Amniotic epithelial cell (primary cell): ENCODE measurements around the gene BCL7A.
"Not testable (repeated sequence)": the region's sequence is repeated elsewhere in the genome, so short reads cannot be mapped to it uniquely, and the experiment has no call there.

Source experiments
- DNase-seq: peaks from one replicate; pipeline ENCODE4 v3.0.0-alpha.2; 2010; ENCODE audit warnings: low read depth

Gene BCL7A

DNA sequence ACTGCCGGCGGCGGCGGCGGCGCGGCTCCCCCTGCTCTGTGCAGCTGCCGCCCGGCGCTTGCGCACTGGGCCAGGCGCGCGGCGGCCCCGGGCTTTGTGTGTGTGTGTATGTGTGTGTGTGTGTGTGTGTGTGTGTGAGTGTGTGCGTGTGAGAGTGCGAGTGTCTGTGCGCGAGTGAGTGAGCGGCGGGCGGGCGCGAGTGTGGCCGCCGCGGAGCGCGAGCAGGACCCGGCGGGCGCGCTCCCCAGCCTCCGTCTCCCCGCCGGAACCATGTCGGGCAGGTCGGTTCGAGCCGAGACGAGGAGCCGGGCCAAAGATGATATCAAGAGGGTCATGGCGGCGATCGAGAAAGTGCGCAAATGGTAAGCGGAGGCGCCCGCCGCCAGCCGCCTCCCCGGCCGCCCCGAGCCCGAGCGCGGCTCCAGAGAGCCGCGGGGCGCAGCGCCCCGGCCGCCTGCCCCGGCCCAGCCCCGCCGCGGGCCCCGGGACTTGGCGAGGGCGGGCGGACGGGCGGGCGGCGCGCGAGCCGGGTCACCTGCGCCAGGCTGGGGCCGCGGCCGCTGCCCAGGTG, at the start of gene BCL7A:
Gene BCL7A, plus strand, starts transcription at position 63 of the 571 bp plus-strand sequence. Its CDS starts 208 bp downstream, at position 271.
- peak; percentile 67 for DNase-seq

DNA sequence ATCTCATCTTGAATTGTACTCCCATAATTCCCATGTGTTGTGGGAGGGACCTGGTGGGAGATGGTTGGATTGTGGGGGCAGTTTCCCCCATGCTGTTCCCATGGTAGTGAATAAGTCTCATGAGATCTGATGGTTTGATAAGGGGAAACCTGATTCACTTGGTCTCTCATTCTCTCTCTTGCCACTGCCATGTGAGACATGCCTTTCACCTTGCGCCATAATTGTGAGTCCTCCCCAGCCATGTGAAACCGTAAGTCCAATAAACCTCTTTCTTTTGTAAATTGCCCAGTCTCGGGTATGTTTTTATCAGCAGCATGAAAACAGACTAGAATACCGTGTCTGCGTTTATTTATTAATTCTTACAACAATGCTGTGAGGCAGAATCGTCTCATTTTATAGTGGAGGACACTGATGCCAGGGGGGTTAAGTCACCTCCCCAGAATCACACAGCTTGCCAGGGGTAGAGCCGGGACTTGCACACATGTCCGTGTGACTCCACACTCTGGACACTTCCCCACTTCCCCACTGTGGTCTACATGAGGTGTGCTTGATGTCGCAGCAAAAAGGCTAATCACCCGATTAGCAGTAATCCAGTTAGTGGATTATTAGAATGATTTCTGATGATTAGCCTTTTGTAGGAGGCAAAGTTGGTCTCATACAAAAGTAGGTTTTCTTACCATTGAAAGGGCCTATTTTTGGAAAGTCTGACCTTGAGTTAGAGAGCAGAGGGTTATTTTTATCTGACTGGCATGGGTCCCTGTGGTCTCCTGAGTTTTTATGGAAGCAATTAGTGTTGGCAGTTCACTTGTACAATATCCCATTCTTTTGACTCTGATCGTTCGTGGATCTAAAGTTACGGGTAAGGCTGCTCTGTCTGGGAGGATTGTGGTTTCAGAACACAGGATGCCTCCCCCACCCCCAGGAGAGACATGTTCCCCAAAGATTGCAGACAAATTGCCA, 47.4 kb upstream of the BCL7A start:
- peak; percentile 24 for DNase-seq

DNA sequence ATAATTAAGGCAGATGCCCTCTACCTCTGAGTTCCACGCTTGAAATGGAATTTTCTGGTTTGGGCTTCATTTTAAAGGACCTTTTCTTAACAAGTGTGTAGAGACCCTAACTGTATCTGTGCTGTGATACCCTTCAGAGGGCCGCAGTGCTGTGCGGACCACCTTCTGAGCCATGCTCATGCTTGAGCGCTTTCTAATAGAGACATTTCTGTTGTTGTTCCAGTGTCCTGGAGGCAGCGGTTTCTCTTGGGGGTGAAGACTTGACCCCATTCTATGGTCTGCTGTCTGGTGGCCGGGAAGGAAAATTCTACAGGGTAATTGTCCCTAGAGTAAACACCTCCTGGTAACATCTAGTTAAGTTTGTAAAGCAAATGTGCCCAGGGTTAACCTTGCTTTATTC, 46.7 kb upstream of the BCL7A start:
- no peak for DNase-seq

DNA sequence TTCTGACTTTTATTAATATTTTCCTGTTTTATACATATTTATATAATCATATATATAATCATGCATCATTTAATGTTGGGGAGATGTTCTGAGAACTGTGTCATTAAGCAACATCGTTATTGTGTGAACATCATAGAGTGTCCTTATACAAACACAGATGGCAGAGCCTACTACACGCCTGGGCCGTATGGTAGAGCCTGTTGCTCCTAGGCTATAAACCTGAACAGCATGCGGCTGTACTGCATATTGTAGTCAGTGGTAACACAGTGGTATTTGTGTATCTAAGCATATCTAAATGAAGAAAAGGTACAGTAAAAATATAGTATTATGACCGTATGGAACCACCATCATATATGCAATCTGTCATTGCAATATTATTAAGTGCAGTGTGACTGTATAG, 44.7 kb upstream of the BCL7A start:
- no peak for DNase-seq

DNA sequence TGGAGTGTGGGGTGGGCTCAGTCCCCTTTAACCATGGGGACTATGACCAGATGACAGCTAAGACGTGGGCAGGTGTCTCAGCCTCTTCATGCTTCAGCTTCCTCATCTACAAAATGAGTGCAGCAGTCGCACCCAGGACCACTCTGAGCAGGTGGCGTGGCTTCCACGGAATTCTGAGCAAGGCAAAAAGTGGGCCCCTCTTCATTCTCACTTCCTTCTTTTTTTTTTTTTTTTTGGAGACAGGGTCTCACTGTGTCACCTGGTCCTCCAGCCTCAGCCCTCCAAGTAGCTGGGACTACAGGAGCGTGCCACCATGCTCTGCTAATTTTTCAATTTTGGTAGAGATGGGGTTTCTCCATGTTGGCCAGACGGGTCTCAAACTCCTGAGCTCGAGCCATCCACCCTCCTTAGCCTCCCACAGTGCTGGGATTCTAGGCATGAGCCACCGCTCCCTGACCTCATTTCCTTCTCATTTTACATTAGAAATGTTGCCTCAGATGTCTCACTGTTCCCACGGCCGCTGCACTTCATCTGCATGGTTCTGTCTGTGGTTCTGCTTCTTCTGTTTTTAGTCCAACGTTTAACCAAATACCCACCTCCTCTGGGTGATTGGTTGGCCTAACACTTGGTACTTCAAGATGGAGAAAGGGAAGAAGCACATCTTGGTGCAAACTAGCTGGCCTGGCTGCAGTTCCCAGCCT, 41.3 kb upstream of the BCL7A start:
- DNase-seq, result peak; percentile 14

DNA sequence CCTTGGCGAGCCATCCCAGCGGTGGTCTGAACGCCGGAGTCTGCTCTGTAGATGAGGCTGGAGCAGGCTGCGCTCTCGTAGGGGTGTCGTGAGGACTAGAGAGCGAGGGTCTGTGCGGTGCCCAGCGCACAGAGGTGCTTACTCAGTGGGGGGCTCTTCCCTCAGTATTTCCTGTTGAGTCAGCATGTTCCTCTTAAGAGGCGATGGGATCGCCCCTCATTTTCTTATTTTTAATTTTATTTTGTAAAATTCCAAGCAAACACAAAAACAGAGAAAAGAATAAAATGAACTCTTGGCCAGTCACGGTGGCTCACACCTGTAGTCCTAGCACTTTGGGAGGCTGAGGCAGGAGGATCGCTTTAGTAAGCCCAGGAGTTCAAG, 40.8 kb upstream of the BCL7A start:
- DNase-seq, result no peak

DNA sequence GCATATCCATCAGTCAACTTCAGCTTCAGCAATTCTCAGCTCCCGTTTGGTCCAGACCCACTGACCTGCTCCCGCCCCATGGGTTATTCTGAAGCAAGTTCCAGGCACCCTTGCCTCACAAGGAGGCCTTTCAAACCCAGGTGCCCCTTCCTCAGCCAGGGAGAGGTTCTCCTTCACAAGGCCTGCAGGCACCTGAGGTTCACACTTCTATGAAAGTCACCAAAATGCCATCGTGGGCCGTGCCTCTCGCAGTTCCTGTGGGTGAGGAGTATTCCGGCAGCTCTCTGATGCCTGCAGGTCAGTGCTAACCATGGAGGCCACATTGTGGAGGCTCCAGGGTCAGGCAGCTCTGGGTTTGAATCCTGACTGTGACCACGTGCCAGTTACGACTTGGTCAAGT, 40.2 kb upstream of the BCL7A start:
- no peak for DNase-seq

DNA sequence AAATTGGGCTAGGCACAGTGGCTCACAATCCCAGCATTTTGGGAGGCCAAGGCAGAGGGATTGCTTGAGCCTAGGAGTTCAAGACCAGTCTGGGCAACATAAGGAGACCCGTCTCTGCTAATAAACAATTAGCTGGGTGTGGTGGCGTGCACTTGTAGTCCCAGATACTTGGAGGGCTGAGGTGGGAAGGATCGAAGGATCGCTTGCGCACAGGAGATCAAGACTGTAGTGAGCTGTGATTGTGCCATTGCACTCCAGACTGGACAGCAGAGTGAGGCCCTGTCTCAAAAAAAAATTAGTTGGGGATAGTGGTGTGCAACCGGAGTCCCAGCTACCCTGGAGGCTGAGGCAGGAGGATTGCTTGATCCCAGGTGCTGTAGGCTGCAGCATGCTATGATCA, 38.7 kb upstream of the BCL7A start:
- no peak for DNase-seq

DNA sequence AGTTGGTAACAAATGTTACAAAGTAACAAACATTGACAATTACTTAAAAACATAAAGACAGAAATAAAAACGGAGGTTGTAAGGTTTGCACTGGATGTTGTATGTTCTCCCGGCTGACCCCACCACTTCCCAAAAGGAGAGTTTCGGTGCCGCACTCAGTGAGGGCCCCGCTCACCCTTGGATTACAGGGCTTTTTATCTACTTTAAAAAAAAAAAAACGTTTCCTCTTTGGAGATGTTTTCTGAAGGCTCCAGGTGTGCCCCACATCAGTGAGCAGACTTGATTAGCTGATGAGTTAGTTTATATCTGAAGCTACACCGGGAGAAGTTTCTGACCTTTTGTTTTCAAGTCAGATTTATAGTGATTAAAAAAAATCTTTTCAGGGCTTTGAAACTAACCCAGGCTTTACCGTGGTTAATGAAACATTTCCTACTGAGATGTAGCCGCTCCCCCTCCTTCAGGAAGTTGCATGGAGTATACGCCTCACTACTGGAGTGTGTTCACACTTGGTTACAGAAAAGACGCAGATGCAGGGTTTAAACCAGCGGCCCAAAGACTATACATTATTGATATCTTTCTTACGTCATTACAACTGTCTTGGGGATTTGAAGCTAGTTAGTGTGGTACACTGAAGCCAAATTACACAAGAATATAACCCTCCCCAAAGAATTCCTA, 38.0 kb upstream of the BCL7A start:
- DNase-seq, result no peak

DNA sequence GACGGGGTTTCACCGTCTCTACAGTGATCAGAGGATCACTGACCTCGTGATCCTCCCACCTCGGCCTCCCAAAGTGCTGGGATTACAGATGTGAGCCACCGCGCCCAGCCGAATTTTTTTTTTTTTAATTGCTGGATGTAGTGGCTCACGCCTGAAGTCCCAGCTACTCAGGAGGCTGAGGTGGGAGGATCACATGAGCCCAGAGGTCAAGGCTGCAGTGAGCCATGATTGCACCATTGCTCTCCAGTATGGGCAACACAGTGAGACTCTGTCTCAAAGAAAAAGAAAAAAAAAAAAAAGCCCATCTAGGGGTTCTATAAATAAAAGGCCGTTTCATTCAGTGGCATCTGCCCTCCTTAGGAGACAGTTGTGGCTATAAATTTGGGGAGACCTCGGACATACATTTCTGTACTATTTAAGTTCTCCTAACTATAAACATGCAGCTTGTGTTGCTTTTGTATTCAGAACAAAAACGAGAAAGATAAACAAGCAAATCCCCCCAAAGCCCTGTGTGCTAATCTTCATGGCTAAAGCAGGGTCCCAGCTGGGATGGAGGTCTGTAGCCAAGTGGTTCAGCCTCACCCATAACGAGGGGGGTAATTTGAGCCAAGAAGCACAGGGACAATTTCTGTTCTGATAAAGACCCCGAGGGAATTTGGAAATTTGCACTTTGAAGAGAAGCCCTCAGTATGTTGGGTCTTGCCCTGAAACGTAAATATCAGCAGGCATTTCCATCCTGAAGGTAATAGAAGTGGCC, 35.0 kb upstream of the BCL7A start:
- DNase-seq, result no peak

DNA sequence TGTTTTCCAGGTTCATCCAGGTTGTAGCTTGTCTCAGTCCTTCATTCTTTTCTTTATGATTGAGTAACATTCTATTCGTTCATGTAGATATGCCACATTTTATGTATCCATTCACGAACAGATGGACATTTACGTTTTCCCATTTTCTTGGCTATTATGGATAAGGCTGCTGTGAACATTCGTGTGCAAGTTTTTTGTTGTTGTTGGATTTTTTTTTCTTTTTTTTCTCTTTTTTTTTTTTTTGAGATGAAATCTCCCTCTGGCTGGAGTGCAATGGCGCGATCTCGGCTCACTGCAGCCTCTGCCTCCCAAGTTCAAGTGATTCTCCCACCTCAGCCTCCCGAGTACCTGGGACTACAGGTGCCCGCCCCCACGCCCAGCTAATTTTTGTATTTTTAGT, 33.2 kb upstream of the BCL7A start:
- DNase-seq, result not testable (repeated sequence)

DNA sequence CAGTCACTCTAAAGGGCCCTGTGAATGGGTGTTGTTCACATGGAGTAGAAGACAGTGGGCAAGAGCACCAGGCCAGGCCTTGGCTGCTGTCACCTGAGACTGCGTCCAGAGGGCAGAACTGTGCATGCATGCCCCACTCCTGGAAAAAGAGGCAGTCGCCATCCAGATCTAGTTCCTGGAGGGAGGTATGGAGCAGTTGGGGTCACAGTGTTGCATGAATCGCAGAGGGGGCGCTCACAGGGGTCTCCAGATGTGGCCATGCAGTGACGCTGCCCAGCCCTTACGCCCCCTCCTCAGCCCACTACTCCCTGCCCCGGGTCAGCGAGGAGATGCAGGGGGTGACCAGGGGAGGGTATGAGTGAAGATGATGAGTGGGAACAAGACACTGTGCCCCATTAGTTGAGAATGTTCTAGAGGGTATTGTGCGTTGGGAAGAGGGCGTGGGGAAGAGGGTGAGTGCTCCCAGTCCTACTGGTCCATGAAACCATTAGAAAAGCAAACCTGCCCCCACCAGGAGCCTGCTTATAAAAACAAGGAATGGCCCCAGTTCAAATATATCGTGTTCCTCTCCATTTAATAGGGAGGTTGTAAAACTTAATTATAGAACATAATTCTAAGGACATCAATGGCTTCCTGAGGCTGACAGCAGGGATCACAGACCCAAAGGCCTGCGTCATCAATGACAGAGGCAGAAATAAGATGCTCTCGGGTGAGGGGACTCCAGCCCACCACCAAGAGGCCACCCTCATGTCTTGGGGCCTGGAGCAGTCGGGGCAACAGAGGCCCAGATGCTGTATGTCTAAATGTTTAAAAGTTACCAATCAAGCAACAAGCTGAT, 32.2 kb upstream of the BCL7A start:
- DNase-seq, result no peak

DNA sequence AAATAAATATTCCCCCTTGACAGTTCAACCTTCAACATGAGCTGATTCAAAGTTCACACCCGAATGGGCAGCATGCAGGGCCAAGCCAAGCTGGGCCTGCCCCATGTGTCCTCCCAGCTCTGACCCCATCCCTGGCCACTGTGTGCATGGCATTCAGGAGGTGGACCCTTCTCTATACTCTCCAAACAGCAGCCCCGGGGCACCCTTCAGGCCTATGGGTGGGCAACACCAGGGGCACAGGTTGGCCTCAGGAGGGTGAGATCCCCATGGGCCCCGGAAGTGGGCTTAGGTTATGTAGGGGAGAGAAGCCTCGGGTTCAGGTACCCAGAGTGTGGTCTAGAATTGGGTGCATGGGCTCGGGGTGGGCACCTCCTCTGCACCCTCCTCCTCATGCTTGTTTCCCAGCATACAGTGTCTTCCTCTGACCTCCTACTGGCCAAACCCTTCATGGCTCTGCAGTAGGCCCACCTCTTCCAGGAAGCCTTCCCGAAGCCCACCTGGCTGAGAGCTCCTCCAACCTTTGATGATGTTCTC, 31.5 kb upstream of the BCL7A start:
- no peak for DNase-seq

DNA sequence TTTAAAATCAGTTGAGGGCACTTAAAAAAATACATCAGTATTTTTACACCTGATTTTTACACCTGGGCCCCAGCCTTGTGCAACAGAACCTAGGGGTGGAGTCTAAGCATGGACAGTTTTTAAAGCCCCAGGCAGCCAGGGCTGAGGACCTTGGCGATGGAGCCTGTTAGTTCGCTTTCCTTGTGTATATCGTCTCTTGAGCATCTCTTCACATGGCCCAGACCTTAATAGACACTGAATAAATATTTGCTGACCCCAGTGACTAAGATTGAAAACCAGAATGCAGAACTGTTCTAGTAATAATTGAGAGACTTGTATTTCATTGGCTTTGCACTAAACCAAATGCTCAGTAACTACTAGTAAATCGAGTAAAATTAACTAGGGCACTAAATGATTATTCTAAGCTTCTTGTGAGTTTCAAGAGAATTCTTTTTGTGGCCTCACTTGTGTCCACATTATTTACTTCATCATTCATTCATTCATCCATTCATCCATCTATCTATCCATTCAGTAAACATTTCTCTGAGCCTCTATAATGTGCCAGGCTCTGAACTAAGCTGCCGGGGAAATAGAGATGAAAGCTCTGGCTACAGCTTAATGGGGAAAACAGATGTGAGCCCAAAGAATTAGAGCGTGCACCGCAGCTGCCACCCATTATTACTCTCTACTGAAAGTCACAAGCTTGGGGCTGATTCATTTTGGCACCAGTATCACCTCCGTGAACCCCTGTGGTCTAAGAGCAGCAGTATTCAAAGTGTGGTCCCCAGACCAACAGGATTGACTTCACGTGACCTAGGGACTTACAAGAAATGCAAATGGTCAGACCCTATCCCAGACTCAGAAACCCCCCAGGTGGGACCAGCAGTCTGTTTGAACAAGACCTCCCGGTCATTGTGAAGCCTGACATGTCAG, 30.7 kb upstream of the BCL7A start:
- DNase-seq, result no peak

DNA sequence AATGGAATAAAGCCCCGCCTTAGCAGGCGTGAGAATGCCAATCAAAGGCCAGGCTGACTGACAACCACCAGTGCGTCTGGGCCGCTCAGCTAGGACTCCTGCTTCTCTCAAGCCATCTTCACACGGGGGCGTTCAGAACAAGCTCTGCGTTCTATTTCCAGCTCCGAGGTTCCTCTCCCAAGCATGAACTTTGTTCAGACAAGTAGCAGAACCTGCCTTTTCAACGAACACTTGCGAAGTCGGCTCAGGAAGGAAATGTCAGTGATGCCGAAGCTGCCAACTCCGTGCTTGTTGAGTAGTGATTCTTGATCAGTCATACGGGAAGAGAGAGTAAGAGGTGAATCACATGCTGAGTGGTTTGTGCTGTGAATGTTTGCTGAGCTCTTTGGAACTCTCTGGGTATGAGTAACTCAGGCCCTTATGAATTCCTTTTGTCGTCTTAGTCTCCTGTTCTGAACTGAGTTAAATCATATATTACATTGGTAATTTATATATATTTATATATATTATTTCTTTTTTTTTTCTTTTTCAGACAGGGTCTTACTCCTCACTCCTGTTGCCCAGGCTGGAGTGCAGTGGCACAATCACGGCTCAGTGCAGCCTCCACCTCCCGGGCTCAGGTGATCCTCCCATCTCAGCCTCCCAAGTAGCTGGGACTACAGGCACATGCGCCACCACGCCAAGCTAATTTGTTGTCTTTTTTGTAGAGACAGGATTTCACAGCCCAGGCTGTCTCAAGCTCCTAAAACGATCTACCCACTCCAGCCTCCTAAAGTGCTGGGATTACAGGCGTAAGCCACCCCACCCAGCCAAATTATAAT, 29.4 kb upstream of the BCL7A start:
- DNase-seq, result peak; percentile 98

DNA sequence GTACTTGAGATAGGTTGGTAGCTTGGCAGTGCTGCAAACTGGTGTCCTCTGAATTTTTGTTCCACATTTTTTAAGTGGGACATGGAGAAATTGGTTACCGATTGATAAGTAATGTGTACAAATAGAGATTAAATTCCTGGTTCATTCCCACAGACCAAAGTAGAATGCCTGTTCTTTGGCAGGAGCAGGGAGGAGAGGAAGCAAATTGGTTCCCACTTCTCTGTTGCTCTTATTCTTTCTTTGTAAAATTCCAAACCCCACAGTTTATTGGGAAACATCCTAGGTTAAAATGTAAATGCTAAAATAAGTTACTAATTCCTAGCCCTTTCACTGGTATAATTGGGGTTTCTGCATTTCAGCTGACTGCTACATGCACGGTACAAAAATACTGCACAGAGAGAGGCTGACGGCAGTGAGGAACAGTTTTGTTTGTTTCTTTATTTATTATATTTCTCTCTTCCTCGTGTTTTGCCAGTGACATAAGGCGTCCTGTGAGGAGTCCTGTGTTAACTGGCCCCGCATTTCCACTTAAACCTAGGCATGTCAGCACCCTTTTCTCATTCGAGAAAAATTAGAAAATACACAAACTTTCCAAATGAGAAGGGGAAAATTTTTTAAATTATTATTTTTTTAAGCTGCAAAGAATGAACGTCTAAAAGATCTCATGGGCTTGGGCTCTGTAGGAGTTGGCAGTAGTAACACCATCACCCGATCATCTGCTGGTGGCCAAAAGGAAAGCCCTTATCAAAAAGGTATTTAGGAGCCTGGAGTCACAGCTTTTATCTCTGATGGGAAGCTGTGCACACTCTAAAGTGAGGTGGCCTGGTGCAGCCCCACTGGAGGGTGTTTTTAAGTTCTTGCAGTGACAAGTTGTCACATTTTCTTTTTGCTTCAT, 25.4 kb upstream of the BCL7A start:
- no peak for DNase-seq

DNA sequence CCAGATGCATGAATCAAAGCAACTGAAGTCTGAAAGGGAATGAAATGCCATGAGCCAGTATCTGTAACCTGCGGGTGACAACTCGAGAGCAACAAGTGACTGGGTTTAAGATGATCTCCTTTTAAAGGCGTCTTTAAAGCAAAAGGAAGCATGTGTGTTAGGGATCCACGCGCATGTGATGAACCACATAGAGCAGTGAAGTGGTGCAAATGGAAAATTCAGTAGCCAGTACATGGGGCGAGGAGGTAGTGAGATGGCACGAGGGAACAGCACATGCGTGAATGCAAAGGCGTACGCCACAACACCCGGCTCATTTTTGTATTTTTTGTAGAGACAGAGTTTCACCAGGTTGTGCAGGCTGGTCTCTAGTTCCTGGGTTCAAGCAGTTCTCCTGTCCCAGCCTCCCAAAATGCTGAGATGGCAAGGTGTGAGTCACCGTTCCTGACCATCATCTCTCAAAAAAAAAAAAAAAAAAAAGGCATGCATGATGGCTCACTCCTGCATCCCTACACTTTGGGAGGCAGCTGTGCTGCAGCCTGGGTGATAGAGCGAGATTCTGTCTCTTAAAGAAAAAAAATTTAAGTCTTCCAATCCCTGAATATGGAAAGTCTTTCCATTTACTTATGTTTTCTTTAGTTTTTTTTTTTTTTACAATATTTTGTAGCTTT, 24.6 kb upstream of the BCL7A start:
- no peak for DNase-seq
